GM21367 (cell line): Measurements from ENCODE around the gene UNC119B.

Experiments
- ATAC-seq: cut with Tn5 transposase; IDR thresholded peaks from one replicate; pipeline ENCODE4 v1.9.1; 2021; ENCODE audit not compliant: unreplicated experiment

UNC119B gene

GRCh38 chr12:120687578-120688289, 22.5 kb upstream of the UNC119B start:
- no peak for ATAC-seq

GRCh38 chr12:120688527-120689071, 21.7 kb upstream of the UNC119B start:
- no peak for ATAC-seq

GRCh38 chr12:120689397-120690082, 20.7 kb upstream of the UNC119B start:
- ATAC-seq: no peak

GRCh38 chr12:120690083-120690450, 20.2 kb upstream of the UNC119B start:
- no peak for ATAC-seq

GRCh38 chr12:120690978-120691377, 19.3 kb upstream of the UNC119B start:
- ATAC-seq: no peak

- no peak for ATAC-seq
Observed at GRCh38 chr12:120692524-120693033, 17.7 kb upstream of the UNC119B start.

GRCh38 chr12:120693848-120694247, 16.4 kb upstream of the UNC119B start:
- no peak for ATAC-seq

- no peak for ATAC-seq
Observed at GRCh38 chr12:120696626-120697025, 13.6 kb upstream of the UNC119B start.

- no peak for ATAC-seq
Observed at GRCh38 chr12:120697344-120697743, 12.9 kb upstream of the UNC119B start.

- ATAC-seq: no peak
Observed at GRCh38 chr12:120698665-120699064, 11.6 kb upstream of the UNC119B start.

GRCh38 chr12:120699553-120699952, 10.7 kb upstream of the UNC119B start:
- no peak for ATAC-seq

GRCh38 chr12:120700886-120701285, 9.4 kb upstream of the UNC119B start:
- no peak for ATAC-seq

GRCh38 chr12:120702637-120703036, 7.6 kb upstream of the UNC119B start:
- ATAC-seq: no peak

- no peak for ATAC-seq
Observed at GRCh38 chr12:120703311-120703942, 6.8 kb upstream of the UNC119B start.

- ATAC-seq: no peak
Observed at GRCh38 chr12:120705618-120706017, 4.6 kb upstream of the UNC119B start.

GRCh38 chr12:120706029-120706428, 4.2 kb upstream of the UNC119B start:
- no peak for ATAC-seq

GRCh38 chr12:120708651-120709050, 1.6 kb upstream of the UNC119B start:
- ATAC-seq: no peak

GRCh38 chr12:120710805-120711296, 593 bp downstream of the UNC119B start:
- ATAC-seq: peak; percentile 25

GRCh38 chr12:120711411-120711810, 1.2 kb downstream of the UNC119B start:
- ATAC-seq: no peak

- ATAC-seq: no peak
Observed at GRCh38 chr12:120712610-120713009, 2.4 kb downstream of the UNC119B start.

GRCh38 chr12:120713861-120714482, 3.7 kb downstream of the UNC119B start:
- no peak for ATAC-seq
